ENCODE measurements around the gene TOM1. TPM values are rescaled to one million over a fixed set of nuclear protein-coding genes. Genes with fewer than 3 reads are reported as not detected.

TOM1 gene
- total RNA-seq, 1 donor from 2014 or later: 19.0 TPM

DNA sequence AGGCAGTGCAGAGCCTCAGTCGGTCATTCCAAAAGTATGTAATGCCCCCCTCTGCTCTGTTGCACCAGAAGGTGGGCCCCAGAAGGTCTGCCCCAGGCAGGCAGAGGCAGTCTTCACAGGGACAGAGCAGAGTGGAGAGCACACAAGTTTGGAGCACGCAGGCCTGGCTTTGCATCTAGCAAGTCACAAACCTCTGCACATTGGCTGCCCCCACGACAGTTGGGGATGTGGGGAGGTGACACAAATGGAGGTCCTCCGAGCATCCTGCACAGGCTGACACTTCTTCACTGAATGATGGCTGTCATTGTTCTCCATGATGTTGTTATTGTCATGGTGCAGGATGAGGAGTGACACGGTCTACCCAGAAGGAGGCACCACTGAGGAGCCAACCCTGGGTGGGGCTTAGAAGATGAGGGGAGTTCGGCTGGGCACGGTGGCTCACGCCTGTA lies 11.9 kb downstream of the TOM1 start:
- H3K27ac Mint-ChIP-seq: peak overlapping the region; percentile 52
- no peak overlapping the region for H3K4me3 Mint-ChIP-seq
- intact Hi-C loops (cut with micrococcal nuclease): no loop called here
- DNase-seq (ENCODE audit: low spot score): no peak
- peaks cover 71% of the 10 kb centered on the region for H3K4me1 Mint-ChIP-seq (ENCODE audit: low read depth)
- H3K9me3 Mint-ChIP-seq: no peaks in the 10 kb centered on the region
- H3K36me3 Mint-ChIP-seq (ENCODE audit: low read depth): no peaks in the 10 kb centered on the region
- no peaks in the 10 kb centered on the region for H3K27me3 Mint-ChIP-seq (ENCODE audit: insufficient read depth)

DNA sequence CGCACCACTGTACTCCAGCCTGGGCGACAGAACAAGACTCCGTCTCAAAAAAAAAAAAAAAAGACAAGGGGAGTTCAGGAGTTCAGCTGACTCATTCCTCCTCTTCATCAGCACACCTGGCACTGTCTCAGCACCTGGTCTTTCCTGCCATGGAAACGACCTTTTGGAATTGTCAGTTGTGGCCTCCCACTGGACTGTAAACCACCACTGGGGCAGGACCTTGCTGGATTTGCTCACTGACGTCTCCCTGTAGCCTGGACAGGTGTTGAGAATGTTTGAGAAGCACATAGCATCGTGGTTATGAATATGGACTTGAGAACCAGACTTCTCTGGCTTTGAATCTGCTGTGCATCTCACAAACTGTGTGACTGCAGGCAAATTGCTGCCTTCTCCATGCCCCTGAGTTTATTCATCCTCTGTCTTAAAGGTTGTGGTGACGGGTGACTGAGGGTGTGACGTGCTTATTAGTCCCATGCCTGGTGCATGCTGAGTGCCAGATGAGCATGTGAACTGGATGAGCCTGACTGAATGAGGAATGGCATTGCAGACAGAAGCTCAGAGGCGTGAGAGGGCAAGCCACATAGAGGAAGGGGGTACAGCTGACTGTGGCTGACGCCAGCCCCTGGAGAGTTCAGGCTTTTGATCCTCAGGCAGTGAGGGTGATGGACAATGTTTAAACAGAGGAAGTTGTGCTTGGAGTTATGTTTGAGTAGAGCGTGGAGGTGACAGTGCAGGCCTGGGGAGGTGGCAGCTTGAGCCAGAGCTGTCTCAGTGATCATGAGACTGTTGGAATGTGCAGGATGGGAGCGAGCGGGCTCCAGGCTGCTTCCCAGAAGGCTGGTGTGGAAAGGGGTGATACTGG lies 12.7 kb downstream of the TOM1 start:
- no peak for DNase-seq (ENCODE audit: low spot score)
- Mint-ChIP-seq H3K9me3 (no peaks in the 10 kb centered on the region), H3K4me1 (ENCODE audit: low read depth) (peaks cover 65% of the 10 kb centered on the region), H3K27me3 (ENCODE audit: insufficient read depth) (no peaks in the 10 kb centered on the region), H3K36me3 (ENCODE audit: low read depth) (no peaks in the 10 kb centered on the region), H3K4me3 (no peak overlapping the region), H3K27ac (peak overlapping the region; percentile 81)
- intact Hi-C loops (cut with micrococcal nuclease): no loop called here

DNA sequence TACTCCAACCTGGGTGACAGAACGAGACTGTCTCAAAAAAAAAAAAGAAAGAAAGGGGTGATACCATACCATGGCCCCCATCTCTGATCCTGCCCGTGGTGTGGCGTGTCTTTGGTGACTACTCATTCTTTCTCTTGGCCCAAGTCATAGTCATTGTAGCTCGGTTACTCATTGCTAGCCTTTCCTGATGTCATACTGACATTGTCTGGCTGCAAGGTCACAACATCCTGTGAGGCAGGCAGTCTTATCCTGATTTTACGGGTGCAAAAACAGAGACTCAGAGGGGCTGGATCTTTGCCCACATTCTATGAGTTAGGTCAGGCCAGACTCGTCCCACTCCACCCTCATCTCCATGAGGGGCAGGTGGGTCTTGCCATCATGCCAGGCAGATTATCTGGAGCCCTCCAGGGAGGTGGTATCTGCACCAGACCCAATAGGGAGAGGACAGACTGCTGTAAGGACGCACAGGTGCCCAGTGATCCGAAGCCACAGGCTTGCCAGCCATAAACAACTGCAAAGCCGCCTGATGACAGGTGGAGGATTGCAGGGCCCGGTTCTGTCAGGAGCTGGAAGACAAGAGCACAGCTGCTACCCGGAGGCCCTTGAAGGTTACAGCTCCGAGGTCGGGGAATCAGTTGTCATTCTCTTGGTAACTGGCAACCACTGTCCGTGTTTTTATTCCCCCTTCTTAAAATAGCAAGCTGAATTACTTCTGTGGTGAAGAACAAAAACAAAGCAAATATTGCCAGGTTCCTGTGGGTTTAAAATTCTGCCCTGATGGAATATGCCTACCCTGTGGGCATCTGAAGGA lies 13.8 kb downstream of the TOM1 start:
- Mint-ChIP-seq H3K36me3 (ENCODE audit: low read depth) (no peaks in the 10 kb centered on the region), H3K4me3 (no peak overlapping the region), H3K27me3 (ENCODE audit: insufficient read depth) (no peaks in the 10 kb centered on the region), H3K9me3 (no peaks in the 10 kb centered on the region), H3K4me1 (ENCODE audit: low read depth) (peaks cover 62% of the 10 kb centered on the region), H3K27ac (peak overlapping the region; percentile 69)
- no peak for DNase-seq (ENCODE audit: low spot score)
- intact Hi-C loops (cut with micrococcal nuclease): no loop called here

DNA sequence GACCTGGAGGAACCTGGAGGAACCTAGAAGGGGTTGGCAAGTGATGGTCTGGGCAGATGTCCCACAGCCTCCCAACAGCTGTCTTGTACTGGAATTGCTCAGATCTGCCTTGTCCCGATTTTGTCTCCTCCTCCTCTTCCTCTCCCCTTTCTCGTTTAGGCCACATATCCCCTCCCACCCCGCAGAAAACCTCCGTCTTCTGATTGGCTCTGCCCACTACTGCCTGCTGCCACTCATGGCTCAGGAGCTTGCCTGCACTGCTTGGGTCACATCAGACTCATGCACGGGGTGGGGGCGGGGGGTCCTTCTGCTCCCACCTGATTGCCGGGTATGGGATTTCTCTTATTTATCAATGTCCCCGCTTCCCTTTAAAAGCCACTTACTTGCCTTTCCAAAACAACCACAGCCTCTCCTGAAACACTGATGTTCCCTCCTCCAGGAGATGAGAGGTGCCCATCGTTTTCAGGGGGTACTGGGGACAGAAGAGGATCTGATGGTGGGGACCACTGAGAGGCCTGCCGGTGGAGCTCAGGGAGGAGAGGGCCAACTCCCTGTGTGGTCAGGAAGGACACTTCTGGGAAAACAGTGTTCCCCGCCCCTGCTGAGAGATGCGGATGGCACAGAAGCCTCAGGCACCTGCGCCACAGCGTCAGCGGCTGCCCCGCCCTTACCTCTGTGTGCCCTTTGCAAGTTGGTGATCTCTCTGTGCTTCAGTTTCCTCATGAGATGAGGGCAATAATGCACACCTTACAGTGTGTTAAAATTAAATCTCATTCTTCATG lies 14.7 kb downstream of the TOM1 start:
- H3K27ac Mint-ChIP-seq: peak overlapping the region; percentile 29
- DNase-seq (ENCODE audit: low spot score): no peak
- intact Hi-C loops (cut with micrococcal nuclease): no loop called here
- no peak overlapping the region for H3K4me3 Mint-ChIP-seq
- H3K36me3 Mint-ChIP-seq (ENCODE audit: low read depth): no peaks in the 10 kb centered on the region
- H3K9me3 Mint-ChIP-seq: no peaks in the 10 kb centered on the region
- no peaks in the 10 kb centered on the region for H3K27me3 Mint-ChIP-seq (ENCODE audit: insufficient read depth)
- peaks cover 53% of the 10 kb centered on the region for H3K4me1 Mint-ChIP-seq (ENCODE audit: low read depth)

DNA sequence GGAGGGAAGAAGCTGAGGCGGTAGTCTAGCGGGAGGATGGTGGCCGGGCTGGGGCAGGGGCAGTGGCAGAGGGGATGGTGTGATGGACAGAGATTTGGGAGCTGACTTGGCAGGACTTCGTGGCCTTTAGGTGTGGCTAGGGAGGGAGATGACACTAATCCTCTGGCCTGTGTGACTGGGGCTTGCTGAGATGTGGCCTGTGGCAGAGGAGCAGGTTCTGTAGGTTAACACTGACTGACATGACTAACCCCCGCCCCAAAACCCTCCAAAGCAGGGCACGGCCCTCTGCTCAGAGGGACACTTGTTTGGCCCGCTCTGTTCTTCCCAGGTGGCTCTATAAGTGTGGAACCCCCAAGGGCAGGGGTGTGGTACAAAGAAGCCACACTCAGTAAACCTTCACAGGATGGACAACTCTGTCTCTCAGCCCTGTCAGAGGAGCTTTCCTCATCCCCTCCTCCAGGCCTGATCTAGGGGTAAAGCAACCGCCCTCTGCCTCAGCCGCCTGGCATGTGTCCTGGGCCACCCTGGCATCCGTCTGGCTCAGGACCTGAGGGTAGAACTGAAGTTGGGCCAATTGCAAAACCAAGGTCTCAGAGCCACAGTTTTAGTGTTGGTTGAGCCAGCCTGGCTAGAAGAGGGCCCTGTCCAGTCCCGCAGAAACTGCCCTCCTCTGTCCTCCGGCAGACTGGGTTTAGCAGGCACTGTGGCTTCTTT lies 15.6 kb downstream of the TOM1 start:
- H3K4me1 Mint-ChIP-seq (ENCODE audit: low read depth): peaks cover 44% of the 10 kb centered on the region
- no peak overlapping the region for H3K27ac Mint-ChIP-seq
- H3K27me3 Mint-ChIP-seq (ENCODE audit: insufficient read depth): no peaks in the 10 kb centered on the region
- no peaks in the 10 kb centered on the region for H3K36me3 Mint-ChIP-seq (ENCODE audit: low read depth)
- H3K4me3 Mint-ChIP-seq: no peak overlapping the region
- intact Hi-C loops (cut with micrococcal nuclease): no loop called here
- DNase-seq (ENCODE audit: low spot score): no peak
- H3K9me3 Mint-ChIP-seq: no peaks in the 10 kb centered on the region

DNA sequence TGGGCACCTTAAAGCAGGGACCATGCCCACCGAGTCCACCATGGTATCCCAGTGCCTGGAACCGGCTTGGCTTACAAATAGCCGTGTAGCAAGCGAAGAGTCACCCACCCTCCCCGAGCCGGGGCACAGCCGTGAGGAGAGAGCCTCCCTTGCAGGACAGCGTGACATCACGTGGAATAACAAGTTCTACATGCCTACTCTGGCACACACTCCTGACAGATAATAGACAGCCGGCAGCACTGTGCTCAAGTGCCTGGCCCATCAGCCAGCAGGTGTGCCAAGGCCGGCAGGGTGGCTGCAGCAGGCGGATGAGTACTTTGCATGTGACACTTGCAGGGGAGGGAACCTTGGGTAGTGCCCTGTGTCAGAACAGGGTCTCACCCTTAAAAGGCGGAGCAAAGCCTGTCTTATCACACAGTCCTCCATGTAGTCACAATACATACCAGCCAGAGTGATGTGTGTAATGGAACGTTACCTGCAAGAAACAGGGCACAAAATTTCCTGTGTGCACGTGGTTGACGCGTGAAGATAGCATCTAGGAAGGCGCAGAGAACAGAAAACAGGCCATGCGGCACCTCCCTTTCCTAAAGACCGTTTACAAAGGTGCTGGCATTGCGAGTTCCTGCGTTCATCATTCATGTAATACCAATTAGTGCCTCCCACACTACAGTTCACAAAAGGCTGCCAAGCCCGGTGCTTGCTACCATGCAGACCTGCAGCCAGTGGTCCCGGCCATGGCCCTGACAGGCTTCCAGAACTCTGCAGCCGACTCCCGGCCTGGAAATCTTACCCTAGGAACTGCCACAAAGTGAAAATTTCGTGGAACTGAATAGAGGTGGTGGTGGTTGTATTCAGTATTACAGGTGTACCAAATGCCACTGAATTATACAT lies 16.4 kb downstream of the TOM1 start:
- intact Hi-C loops (cut with micrococcal nuclease): no loop called here
- H3K27ac Mint-ChIP-seq: no peak overlapping the region
- H3K9me3 Mint-ChIP-seq: no peaks in the 10 kb centered on the region
- no peaks in the 10 kb centered on the region for H3K27me3 Mint-ChIP-seq (ENCODE audit: insufficient read depth)
- H3K4me3 Mint-ChIP-seq: no peak overlapping the region
- H3K36me3 Mint-ChIP-seq (ENCODE audit: low read depth): no peaks in the 10 kb centered on the region
- no peak for DNase-seq (ENCODE audit: low spot score)
- H3K4me1 Mint-ChIP-seq (ENCODE audit: low read depth): peaks cover 36% of the 10 kb centered on the region

DNA sequence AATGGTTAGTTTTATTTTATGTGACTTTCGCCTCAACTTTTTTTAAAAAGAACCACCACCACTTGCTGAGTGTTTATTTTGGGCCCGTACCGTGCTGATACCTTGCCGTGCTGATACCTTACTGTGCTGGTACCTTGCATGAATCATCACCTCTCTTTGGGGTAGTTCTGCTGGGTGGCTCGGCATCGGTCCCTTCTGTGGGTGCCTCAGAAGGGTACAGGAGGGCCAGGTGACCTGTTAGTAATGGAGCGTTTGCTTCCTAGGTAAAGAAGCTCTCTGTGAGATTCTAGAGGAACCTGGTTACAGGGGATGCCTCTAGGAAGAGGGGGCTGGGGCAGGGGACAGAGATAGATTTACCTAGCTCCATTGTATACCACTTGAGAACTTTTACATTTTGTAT lies 17.1 kb downstream of the TOM1 start:
- H3K36me3 Mint-ChIP-seq (ENCODE audit: low read depth): peaks cover 2% of the 10 kb centered on the region
- H3K4me1 Mint-ChIP-seq (ENCODE audit: low read depth): peaks cover 29% of the 10 kb centered on the region
- H3K9me3 Mint-ChIP-seq: no peaks in the 10 kb centered on the region
- no peak for DNase-seq (ENCODE audit: low spot score)
- intact Hi-C loops (cut with micrococcal nuclease): no loop called here
- H3K4me3 Mint-ChIP-seq: no peak overlapping the region
- H3K27me3 Mint-ChIP-seq (ENCODE audit: insufficient read depth): no peaks in the 10 kb centered on the region
- no peak overlapping the region for H3K27ac Mint-ChIP-seq

DNA sequence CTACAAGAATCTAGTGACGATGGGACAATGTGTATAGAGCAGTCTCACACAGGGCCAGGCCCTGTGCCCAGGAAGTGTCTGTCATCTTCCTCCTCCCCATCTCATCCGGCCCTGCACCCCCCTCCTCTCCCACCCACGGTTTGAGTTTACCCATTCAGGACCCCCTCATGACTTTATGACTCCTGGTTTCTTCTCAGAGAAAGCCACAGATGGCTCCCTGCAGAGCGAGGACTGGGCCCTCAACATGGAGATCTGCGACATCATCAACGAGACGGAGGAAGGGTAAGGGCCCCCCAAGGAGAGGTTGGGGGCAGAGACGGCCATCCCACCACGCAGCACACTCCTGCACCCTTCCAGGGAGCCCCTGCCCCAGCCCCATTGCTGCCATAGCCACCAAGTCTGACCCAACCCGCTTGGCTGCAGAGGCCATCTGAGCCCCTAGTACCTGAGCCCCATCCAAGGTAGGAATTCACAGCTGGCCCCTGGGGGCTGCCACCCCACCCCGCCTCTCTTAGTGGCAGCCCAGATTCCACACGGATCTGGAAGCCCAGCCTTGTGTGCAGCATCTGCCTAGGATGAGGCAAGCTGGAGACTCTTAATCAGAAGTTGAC lies 18.1 kb downstream of the TOM1 start:
- no peak overlapping the region for H3K4me3 Mint-ChIP-seq
- no peaks in the 10 kb centered on the region for H3K9me3 Mint-ChIP-seq
- peaks cover 2% of the 10 kb centered on the region for H3K36me3 Mint-ChIP-seq (ENCODE audit: low read depth)
- no peaks in the 10 kb centered on the region for H3K27me3 Mint-ChIP-seq (ENCODE audit: insufficient read depth)
- peaks cover 22% of the 10 kb centered on the region for H3K4me1 Mint-ChIP-seq (ENCODE audit: low read depth)
- DNase-seq (ENCODE audit: low spot score): no peak
- intact Hi-C loops (cut with micrococcal nuclease): no loop called here
- no peak overlapping the region for H3K27ac Mint-ChIP-seq

DNA sequence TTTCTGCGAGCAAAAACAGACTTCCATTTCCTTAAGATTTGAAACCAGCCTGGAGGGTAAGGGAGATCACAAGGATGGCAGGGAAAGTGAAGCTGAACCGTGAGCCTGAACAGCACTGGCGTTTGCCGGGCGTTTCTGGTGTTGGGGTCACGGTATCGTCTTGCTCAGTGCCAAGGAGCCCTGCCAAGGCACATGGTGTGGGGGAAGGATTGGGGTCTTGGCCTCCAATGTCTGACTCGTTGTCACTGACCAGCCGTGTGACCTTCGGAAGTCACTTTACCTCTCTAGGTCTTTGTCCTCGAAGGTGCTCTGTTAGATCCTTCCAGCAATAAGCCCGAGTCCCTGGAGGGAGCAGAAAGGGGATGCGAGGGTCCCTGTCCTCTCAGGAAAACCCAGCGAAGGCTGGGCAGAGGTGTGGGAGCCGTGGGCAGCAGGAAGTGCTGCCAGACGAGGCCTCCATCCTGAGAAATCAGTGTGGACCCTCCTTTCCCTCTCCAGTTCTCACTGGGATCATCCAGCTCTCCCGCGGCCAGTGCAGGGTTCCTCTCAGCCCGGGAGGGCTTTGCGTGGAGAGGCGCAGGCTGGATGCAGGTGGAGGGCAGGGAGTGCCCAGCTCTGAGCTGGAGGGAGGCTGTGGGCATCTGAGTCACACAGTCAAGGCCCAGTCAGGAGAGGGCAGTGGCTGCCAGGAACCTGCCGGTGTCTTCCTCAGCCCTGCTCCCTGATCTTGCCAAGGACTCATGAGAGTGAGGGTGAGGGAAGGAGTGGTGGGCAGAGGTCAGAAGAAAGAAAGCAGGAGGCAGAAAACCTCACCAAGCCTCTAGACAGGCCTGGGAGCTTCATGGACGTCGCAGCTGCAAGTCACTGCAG lies 18.9 kb downstream of the TOM1 start:
- no peak overlapping the region for H3K27ac Mint-ChIP-seq

DNA sequence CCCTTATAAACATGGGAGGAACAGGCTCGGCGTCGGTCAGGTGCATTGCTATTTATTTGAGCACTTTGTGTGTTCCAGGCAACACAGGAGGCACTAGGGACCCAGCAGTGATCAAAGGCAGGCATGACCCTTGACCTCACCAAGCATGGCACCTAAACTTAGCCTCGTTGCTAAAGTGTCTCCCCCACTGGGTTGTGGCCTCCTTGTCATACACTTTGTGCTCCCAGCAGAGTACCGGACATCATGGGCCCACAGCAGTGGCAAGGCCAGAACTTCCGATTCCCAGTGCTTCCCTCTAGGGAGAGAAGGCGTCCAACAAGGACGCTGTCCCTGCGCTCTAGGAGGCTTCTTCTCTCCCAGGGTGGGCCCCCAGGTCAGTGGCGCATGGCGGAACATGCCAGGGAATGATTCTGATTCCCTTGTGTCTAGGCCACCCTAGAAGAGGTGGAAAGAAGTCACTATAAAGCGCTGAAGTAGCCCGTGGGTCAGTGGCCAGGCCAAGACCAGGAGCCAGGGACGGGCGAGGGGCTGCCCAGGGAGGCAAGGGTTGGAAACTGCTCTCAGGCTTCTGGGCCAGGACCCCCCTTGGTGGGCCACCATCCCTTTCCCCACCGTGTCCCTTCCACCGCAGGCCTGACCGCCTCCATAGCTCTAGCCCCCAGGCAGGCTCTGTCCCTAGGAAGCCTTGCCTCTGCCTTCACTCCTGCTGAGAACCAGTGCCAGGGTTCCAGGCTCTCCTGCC lies 19.7 kb downstream of the TOM1 start:
- intact Hi-C loops (cut with micrococcal nuclease): no loop called here
- H3K4me3 Mint-ChIP-seq: no peak overlapping the region

More for the DNA sequence above, 18.9 kb downstream of the TOM1 start:
- Mint-ChIP-seq H3K4me3 (no peak overlapping the region), H3K4me1 (ENCODE audit: low read depth) (peaks cover 14% of the 10 kb centered on the region), H3K9me3 (no peaks in the 10 kb centered on the region), H3K36me3 (ENCODE audit: low read depth) (peaks cover 5% of the 10 kb centered on the region), H3K27me3 (ENCODE audit: insufficient read depth) (no peaks in the 10 kb centered on the region)
- intact Hi-C loops (cut with micrococcal nuclease): no loop called here
- DNase-seq (ENCODE audit: low spot score): no peak

More for the DNA sequence above, 19.7 kb downstream of the TOM1 start:
- DNase-seq (ENCODE audit: low spot score): no peak
- Mint-ChIP-seq H3K27me3 (ENCODE audit: insufficient read depth) (no peaks in the 10 kb centered on the region), H3K36me3 (ENCODE audit: low read depth) (peaks cover 10% of the 10 kb centered on the region), H3K9me3 (no peaks in the 10 kb centered on the region), H3K4me1 (ENCODE audit: low read depth) (peaks cover 6% of the 10 kb centered on the region), H3K27ac (no peak overlapping the region)

All from activated T-helper 1 cell treated with anti-CD3 and anti-CD28 coated beads, Interleukin-12 subunit alpha, Interleukin-12 subunit beta, Interleukin-2, Interleukin-4 antibody, amounts not matched to agents 30 ng/mL and 10 ng/mL and 1 ng/mL, durations not matched to agents 14 hours and 24 hours and 36 hours (primary cell).